Measurements from ENCODE around the gene BACE2. TPM values are rescaled to one million over a fixed set of nuclear protein-coding genes. Genes with fewer than 3 reads are reported as not detected.
"Not testable (repeated sequence)": the region's sequence is repeated elsewhere in the genome, so short reads cannot be mapped to it uniquely, and the experiment has no call there.

BACE2 gene
- total and polyA plus RNA-seq, 2 donors (not counting 3 experiments of a cell fraction or from before 2014, with no cell fraction given) = 113 to 184 TPM

GRCh38 chr21:41313285-41314164, 145.6 kb downstream of the BACE2 start:
- H4K20me1 ChIP-seq (replicated peaks; ENCODE audit: control insufficient read depth, extremely low read depth, insufficient read depth, low read length); H3K27ac ChIP-seq (ENCODE audit: insufficient read depth, low read depth, low read length); CTCF ChIA-PET; POLR2A ChIA-PET; DNase-seq (ENCODE audit: low read depth, low spot score); H3K9me3 ChIP-seq (replicated peaks; ENCODE audit: control insufficient read depth, insufficient read depth, low read length); H3K9me1 ChIP-seq (replicated peaks; ENCODE audit: control insufficient read depth, extremely low read depth, insufficient read depth, low read length); H3K9ac ChIP-seq (replicated peaks; ENCODE audit: extremely low read depth, insufficient read depth, low read length); H3K36me3 ChIP-seq (ENCODE audit: control insufficient read depth in 2 of 2, extremely low read depth in 1 of 2, insufficient read depth in 2 of 2, low read length in 2 of 2); intact Hi-C loops (cut with micrococcal nuclease); H3K79me2 ChIP-seq (ENCODE audit: control insufficient read depth, insufficient read depth, low read length); H3K4me1 ChIP-seq (ENCODE audit: control insufficient read depth, extremely low read depth, insufficient read depth, low read length); H2AFZ ChIP-seq (ENCODE audit: low read depth, low read length); dilution Hi-C loops (cut with MboI; ENCODE audit: extremely low pct_ligation_motif_present, low sequenced_read_pairs); H3K4me2 ChIP-seq (ENCODE audit: insufficient read depth, low read length); BruUV-seq (replicated peaks); FAIRE-seq; H3K4me3 ChIP-seq (replicated peaks in 1 of 3; ENCODE audit: insufficient read depth in 1 of 3, low read depth in 1 of 3, low read length in 3 of 3): not testable (repeated sequence)
- peaks cover 13 to 29% of the 10 kb centered on the region in 2 experiments for H3K27me3 ChIP-seq (ENCODE audit: control insufficient read depth in 2 of 2, insufficient read depth in 2 of 2, low read length in 2 of 2)

GRCh38 chr21:41315726-41316125, 147.8 kb downstream of the BACE2 start:
- dilution Hi-C loops (cut with MboI; ENCODE audit: extremely low pct_ligation_motif_present, low sequenced_read_pairs) = no loop called here
- H4K20me1 ChIP-seq (replicated peaks; ENCODE audit: control insufficient read depth, extremely low read depth, insufficient read depth, low read length) = no peaks in the 10 kb centered on the region
- BruUV-seq (replicated peaks) = no TSS peak
- no peak for DNase-seq (ENCODE audit: low read depth, low spot score)
- no peaks in the 10 kb centered on the region for H3K9me3 ChIP-seq (replicated peaks; ENCODE audit: control insufficient read depth, insufficient read depth, low read length)
- H3K79me2 ChIP-seq (ENCODE audit: control insufficient read depth, insufficient read depth, low read length) = no peaks in the 10 kb centered on the region
- H2AFZ ChIP-seq (ENCODE audit: low read depth, low read length) = no peak overlapping the region
- CTCF ChIA-PET = interaction anchor here (1.1 kb wide), 1 partner anchor 9 kb away, joined by 3 read pairs; no protein-coding TSS in a partner anchor
- no peak overlapping the region for H3K27ac ChIP-seq (ENCODE audit: insufficient read depth, low read depth, low read length)
- H3K27me3 ChIP-seq (ENCODE audit: control insufficient read depth in 2 of 2, insufficient read depth in 2 of 2, low read length in 2 of 2) = peaks cover 13 to 29% of the 10 kb centered on the region in 2 experiments
- intact Hi-C loops (cut with micrococcal nuclease) = no loop called here
- no peak for TF ChIP-seq MYC (IDR thresholded peaks at IDR 0.05; ENCODE audit: low read depth, low read length)
- TF ChIP-seq GATA2 (IDR thresholded peaks at IDR 0.05; ENCODE audit: insufficient read depth, insufficient read length, low read depth, low read length) = no peak
- no peak for TF ChIP-seq MAX (IDR thresholded peaks at IDR 0.05; ENCODE audit: insufficient read depth, insufficient read length)
- TF ChIP-seq POLR2A (IDR thresholded peaks at IDR 0.05; ENCODE audit: low read depth, low read length) = no peak
- TF ChIP-seq FOS (IDR thresholded peaks at IDR 0.05; ENCODE audit: borderline replicate concordance, insufficient read depth, low read length) = no peak
- TF ChIP-seq JUN (IDR thresholded peaks at IDR 0.05; ENCODE audit: borderline replicate concordance, insufficient read depth, insufficient read length, low read depth) = no peak
- no peak for TF ChIP-seq POLR2AphosphoS5 (IDR thresholded peaks at IDR 0.05; ENCODE audit: insufficient read depth, low read depth, low read length)
- no peak for TF ChIP-seq CTCF (IDR thresholded peaks at IDR 0.05; ENCODE audit: extremely low read depth in 1 of 2, insufficient read depth in 1 of 2, low read depth in 1 of 2, low read length in 2 of 2)
- no peak for TF ChIP-seq EZH2 (IDR thresholded peaks at IDR 0.05; ENCODE audit: borderline replicate concordance, low read depth, low read length, severe bottlenecking)
- no peak overlapping the region for H3K9ac ChIP-seq (replicated peaks; ENCODE audit: extremely low read depth, insufficient read depth, low read length)
- H3K4me3 ChIP-seq (replicated peaks in 1 of 3; ENCODE audit: insufficient read depth in 1 of 3, low read depth in 1 of 3, low read length in 3 of 3) = no peak overlapping the region
- no peak overlapping the region for H3K4me2 ChIP-seq (ENCODE audit: insufficient read depth, low read length)
- H3K4me1 ChIP-seq (ENCODE audit: control insufficient read depth, extremely low read depth, insufficient read depth, low read length) = no peaks in the 10 kb centered on the region
- no peak for FAIRE-seq
- no peaks in the 10 kb centered on the region for H3K9me1 ChIP-seq (replicated peaks; ENCODE audit: control insufficient read depth, extremely low read depth, insufficient read depth, low read length)
- POLR2A ChIA-PET = interaction anchor here (0.6 kb wide), 1 partner anchor 114 kb away, joined by 7 read pairs; no protein-coding TSS in a partner anchor
- no peaks in the 10 kb centered on the region for H3K36me3 ChIP-seq (ENCODE audit: control insufficient read depth in 2 of 2, extremely low read depth in 1 of 2, insufficient read depth in 2 of 2, low read length in 2 of 2)
